Ascending aorta (tissue), 2 donors: Measurements from ENCODE around the gene MLLT3. TPM values are rescaled to one million over a fixed set of nuclear protein-coding genes. Genes with fewer than 3 reads are reported as not detected.

Source experiments
- DNase-seq, 2 donors: peaks; one replicate each; pipeline ENCODE4 v3.0.0-alpha.2; 2019; ENCODE audit warnings: low spot score in 2 of 2
- H3K27ac ChIP-seq, 2 donors: fragments of 200-600 bp; sonication (generic); one replicate each; pipeline ENCODE4 v1.5.1; 2016 to 2017; ENCODE audit warnings: mild to moderate bottlenecking in 1 of 2
- H3K27me3 ChIP-seq: fragments of 200-600 bp; sonication (generic); one replicate; pipeline ENCODE4 v1.5.1; 2017
- H3K36me3 ChIP-seq, 2 donors: fragments of 200-600 bp; sonication (generic); one replicate each; pipeline ENCODE4 v1.5.1; 2016
- H3K4me1 ChIP-seq, 2 donors: fragments of 200-600 bp; sonication (generic); one replicate each; pipeline ENCODE4 v1.5.1; 2016 to 2017; ENCODE audit warnings: mild to moderate bottlenecking in 1 of 2
- H3K4me3 ChIP-seq, 2 donors: fragments of 200-600 bp; sonication (generic); one replicate each; pipeline ENCODE4 v1.5.1; 2016 to 2017; ENCODE audit warnings: mild to moderate bottlenecking in 1 of 2
- H3K9me3 ChIP-seq, 2 donors: fragments of 200-600 bp; sonication (generic); one replicate each; pipeline ENCODE4 v1.5.1; 2016
- CTCF ChIP-seq, 3 experiments: fragments of 200-600 bp in 2 of 3; fragments of 450-650 bp in 1 of 3; sonication (generic) in 2 of 3; IDR thresholded peaks; one replicate each; pipeline ENCODE4 v1.5.1; 2016 to 2019; ENCODE audit warnings: antibody characterized with exemption in 3 of 3, mild to moderate bottlenecking in 1 of 3, moderate library complexity in 1 of 3
- intact Hi-C: fragments of 100-400 bp; cut with DNase I; formaldehyde crosslinking; loops from one replicate; pipeline ENCODE4 v1.15.1; 2023
- total RNA-seq: library from RNA; depleted of rRNA; stranded (reverse); fragments of >200 nt; gene quantifications from one replicate; pipeline ENCODE4 v1.1.0, GENCODE V29; 2016

Gene MLLT3
- total RNA-seq, 1 donor from 2014 or later, result 16.8 TPM

GRCh38 chr9:20447291-20447690 is 175.0 kb downstream of the MLLT3 start:
- TF ChIP-seq CTCF (IDR thresholded peaks at IDR 0.05), result no peak
- DNase-seq, result no peak
- Histone ChIP-seq H3K4me1 (no peaks in the 10 kb centered on the region), H3K36me3 (no peaks in the 10 kb centered on the region), H3K27me3 (no peaks in the 10 kb centered on the region), H3K27ac (no peak overlapping the region), H3K9me3 (no peaks in the 10 kb centered on the region), H3K4me3 (no peak overlapping the region)
- intact Hi-C loops, result no loop called here

GRCh38 chr9:20446248-20446647 is 176.1 kb downstream of the MLLT3 start:
- DNase-seq, result no peak
- no peak for TF ChIP-seq CTCF (IDR thresholded peaks at IDR 0.05)

GRCh38 chr9:20442461-20443319 is 179.6 kb downstream of the MLLT3 start:
- Histone ChIP-seq H3K4me1 (no peaks in the 10 kb centered on the region), H3K4me3 (no peak overlapping the region), H3K36me3 (no peaks in the 10 kb centered on the region), H3K9me3 (no peaks in the 10 kb centered on the region), H3K27ac (no peak overlapping the region), H3K27me3 (no peaks in the 10 kb centered on the region)
- TF ChIP-seq CTCF (IDR thresholded peaks at IDR 0.05), result no peak
- intact Hi-C loops, result no loop called here
- DNase-seq, result no peak

More at GRCh38 chr9:20446248-20446647, 176.1 kb downstream of the MLLT3 start:
- Histone ChIP-seq H3K36me3 (no peaks in the 10 kb centered on the region), H3K27ac (no peak overlapping the region), H3K27me3 (no peaks in the 10 kb centered on the region), H3K4me3 (no peak overlapping the region), H3K9me3 (no peaks in the 10 kb centered on the region), H3K4me1 (no peaks in the 10 kb centered on the region)
- intact Hi-C loops, result no loop called here

GRCh38 chr9:20441711-20442423 is 180.4 kb downstream of the MLLT3 start:
- Histone ChIP-seq H3K36me3 (no peaks in the 10 kb centered on the region), H3K27ac (no peak overlapping the region), H3K4me1 (peaks cover 0 to 4% of the 10 kb centered on the region in 2 donors), H3K9me3 (no peaks in the 10 kb centered on the region), H3K27me3 (no peaks in the 10 kb centered on the region), H3K4me3 (no peak overlapping the region)
- no peak for DNase-seq
- no peak for TF ChIP-seq CTCF (IDR thresholded peaks at IDR 0.05)
- intact Hi-C loops, result no loop called here

- no peak overlapping the region for H3K4me3 ChIP-seq
- H3K36me3 ChIP-seq, result no peaks in the 10 kb centered on the region
- H3K4me1 ChIP-seq, result peaks cover 0 to 5% of the 10 kb centered on the region in 2 donors
- H3K27me3 ChIP-seq, result no peaks in the 10 kb centered on the region
- intact Hi-C loops, result no loop called here
- no peaks in the 10 kb centered on the region for H3K9me3 ChIP-seq
- TF ChIP-seq CTCF (IDR thresholded peaks at IDR 0.05), result no peak
- DNase-seq, result no peak
- no peak overlapping the region for H3K27ac ChIP-seq
Observed at GRCh38 chr9:20441166-20441565, 181.1 kb downstream of the MLLT3 start.
